Skeletal muscle tissue (tissue), 4 donors: ENCODE results near the gene KIF2C. TPM values are rescaled to one million over a fixed set of nuclear protein-coding genes. Genes with fewer than 3 reads are reported as not detected.
"Not testable (repeated sequence)": the region's sequence is repeated elsewhere in the genome, so short reads cannot be mapped to it uniquely, and the experiment has no call there.

Experiments used
- H3K27ac ChIP-seq: one replicate; pipeline ENCODE4 v1.7.0; 2013; ENCODE audit warnings: mild to moderate bottlenecking, low read depth, low read length, inconsistent platforms
- H3K27me3 ChIP-seq, 3 donors: one replicate each; pipeline ENCODE4 v1.7.0; 2013; ENCODE audit warnings: low read length in 3 of 3; ENCODE audit not compliant: control insufficient read depth in 3 of 3, insufficient read depth in 3 of 3
- H3K36me3 ChIP-seq, 3 donors: one replicate each; pipeline ENCODE4 v1.7.0; 2013; ENCODE audit warnings: low read length in 3 of 3; ENCODE audit not compliant: control insufficient read depth in 3 of 3, insufficient read depth in 3 of 3
- H3K4me1 ChIP-seq, 3 donors: one replicate each; pipeline ENCODE4 v1.7.0; 2013; ENCODE audit warnings: low read length in 3 of 3, mild to moderate bottlenecking in 3 of 3; ENCODE audit not compliant: control insufficient read depth in 3 of 3, insufficient read depth in 3 of 3
- H3K4me3 ChIP-seq, 3 donors: one replicate each; pipeline ENCODE4 v1.7.0; 2013; ENCODE audit warnings: low read length in 3 of 3
- H3K9ac ChIP-seq, 3 donors: one replicate each; pipeline ENCODE4 v1.7.0; 2013; ENCODE audit warnings: low read length in 3 of 3, mild to moderate bottlenecking in 3 of 3, moderate library complexity in 2 of 3, low read depth in 1 of 3
- H3K9me3 ChIP-seq, 3 donors: one replicate each; pipeline ENCODE4 v1.7.0; 2013; ENCODE audit warnings: low read length in 3 of 3; ENCODE audit not compliant: control insufficient read depth in 3 of 3
- total RNA-seq: library from RNA; depleted of rRNA; stranded (reverse); fragments of >200 nt; gene quantifications from one replicate; pipeline ENCODE4 v1.2.3, GENCODE V29; 2014
- donor health status: Osteomylitis.

Gene KIF2C
- total RNA-seq, 1 donor from 2014 or later, result 4.7 TPM

DNA sequence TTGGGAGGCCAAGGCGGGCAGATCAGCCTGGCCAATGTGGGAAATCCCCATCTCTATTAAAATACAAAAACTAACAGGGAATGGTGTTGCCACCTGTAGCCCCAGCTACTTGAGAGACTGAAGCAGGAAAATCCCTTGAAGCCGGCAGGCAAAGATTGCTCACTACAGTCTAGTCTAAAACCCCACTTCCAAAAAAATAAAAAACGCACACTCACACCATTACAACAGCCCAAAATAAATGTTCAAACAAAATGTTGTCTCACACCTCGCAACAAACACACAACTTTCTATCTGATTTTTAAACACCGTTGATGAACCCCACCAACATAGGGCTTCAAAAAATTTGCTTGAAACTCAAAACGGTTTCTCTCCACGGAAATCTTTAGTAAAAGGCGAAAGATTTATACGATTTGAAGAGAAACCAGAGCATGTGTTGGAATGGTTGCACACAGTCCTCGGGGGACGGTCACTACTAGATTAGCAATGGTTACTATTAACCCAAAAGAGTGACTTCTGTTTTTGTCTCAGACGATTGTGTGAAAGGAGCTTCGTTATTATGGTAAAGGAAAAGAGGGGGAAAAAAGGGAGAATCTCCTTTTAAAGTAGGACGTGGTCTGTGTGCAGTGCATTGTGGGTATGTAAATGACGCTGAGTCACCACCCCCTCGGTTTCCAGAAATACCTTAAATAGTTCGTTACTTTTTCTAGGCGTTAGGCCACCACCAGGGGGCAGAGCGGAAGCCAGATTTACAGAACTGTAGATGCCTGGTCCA lies 8.7 kb upstream of the KIF2C start, which contains the start of gene RNU5D-1:
Gene RNU5D-1, minus strand, starts transcription at position 430 of the 772 bp plus-strand sequence.
- peak within 1 kb of the TSS; percentile 17 to 52 (median 52) for H3K9ac ChIP-seq
- no peaks in the 10 kb centered on the region for H3K36me3 ChIP-seq
- no peaks in the 10 kb centered on the region for H3K27me3 ChIP-seq
- peak within 1 kb of the TSS; percentile 25 to 46 (median 36) for H3K4me3 ChIP-seq
- H3K27ac ChIP-seq, result peak within 1 kb of the TSS; percentile 83
- H3K9me3 ChIP-seq, result no peaks in the 10 kb centered on the region
- peaks cover 4 to 10% (median 10%) of the 10 kb centered on the region in 3 donors for H3K4me1 ChIP-seq

DNA sequence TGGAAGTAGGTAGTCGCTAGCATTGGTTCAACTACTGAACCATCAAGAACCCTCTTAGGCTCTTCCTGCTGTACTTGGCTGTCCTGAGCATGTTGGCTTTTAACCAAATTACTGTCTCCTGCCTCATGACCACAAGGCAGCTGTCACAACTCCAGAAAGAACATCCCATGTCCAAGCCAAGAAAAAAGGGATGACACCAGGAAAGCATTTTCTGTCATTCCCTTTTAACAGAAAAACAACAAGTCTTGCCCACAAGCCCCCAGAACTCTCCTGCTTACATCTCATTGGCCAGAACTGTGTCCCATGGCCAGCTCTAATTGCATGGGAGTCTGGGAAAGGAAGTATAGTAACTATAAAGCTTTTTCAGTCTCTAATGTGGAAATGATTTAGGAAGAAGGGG lies 6.3 kb upstream of the KIF2C start:
- no peaks in the 10 kb centered on the region for H3K36me3 ChIP-seq
- H3K9me3 ChIP-seq, result no peaks in the 10 kb centered on the region
- no peak overlapping the region for H3K4me3 ChIP-seq
- no peaks in the 10 kb centered on the region for H3K27me3 ChIP-seq
- peaks cover 4 to 10% (median 10%) of the 10 kb centered on the region in 3 donors for H3K4me1 ChIP-seq
- H3K27ac ChIP-seq, result peak overlapping the region; percentile 30
- no peak overlapping the region for H3K9ac ChIP-seq

DNA sequence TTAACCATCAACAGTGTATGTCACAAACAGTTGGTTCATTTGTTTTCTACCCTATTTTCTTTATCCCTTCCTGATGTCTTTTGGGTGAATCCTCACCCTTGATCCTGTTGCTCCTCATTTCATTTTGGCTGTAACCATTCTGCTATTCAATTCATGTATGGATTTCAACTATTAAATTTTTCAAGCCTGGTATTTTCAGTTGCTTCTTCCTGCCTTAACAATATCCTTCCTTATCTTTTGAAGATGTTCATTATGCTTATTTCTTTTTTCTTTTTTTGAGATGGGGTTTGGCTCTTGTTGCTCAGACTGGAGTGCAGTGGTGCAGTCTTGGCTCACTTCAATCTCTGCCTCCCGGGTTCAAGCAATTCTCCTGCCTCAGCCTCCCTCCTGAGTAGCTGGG lies 5.9 kb upstream of the KIF2C start:
- Histone ChIP-seq H3K27me3 (no peaks in the 10 kb centered on the region), H3K27ac (peak overlapping the region; percentile 30), H3K36me3 (no peaks in the 10 kb centered on the region), H3K4me1 (peaks cover 4 to 10% (median 10%) of the 10 kb centered on the region in 3 donors), H3K4me3 (no peak overlapping the region), H3K9me3 (no peaks in the 10 kb centered on the region), H3K9ac (no peak overlapping the region)

GRCh38 chr1:44735992-44736391 lies 3.6 kb upstream of the KIF2C start:
- H3K9me3 ChIP-seq, result no peaks in the 10 kb centered on the region
- H3K4me1 ChIP-seq, result peaks cover 10 to 18% (median 15%) of the 10 kb centered on the region in 3 donors
- no peak overlapping the region for H3K4me3 ChIP-seq
- H3K9ac ChIP-seq, result no peak overlapping the region
- H3K27me3 ChIP-seq, result no peaks in the 10 kb centered on the region
- H3K27ac ChIP-seq, result no peak overlapping the region
- H3K36me3 ChIP-seq, result no peaks in the 10 kb centered on the region

DNA sequence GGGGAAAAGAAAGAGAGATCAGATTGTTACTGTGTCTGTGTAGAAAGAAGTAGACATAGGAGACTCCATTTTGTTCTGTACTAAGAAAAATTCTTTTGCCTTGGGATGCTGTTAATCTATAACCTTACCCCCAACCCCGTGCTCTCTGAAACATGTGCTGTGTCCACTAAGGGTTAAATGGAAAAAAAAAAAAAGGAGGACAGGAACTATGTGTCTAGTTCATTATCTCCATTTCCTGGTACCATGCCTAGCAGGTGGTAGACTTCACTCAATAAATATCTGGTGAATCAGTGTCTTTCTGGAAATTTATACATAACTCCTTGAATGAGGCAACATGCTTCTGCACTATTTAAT lies 707 bp upstream of the KIF2C start:
- not testable (repeated sequence) for H3K9me3 ChIP-seq, H3K36me3 ChIP-seq, H3K27me3 ChIP-seq
- H3K4me1 ChIP-seq, result peaks cover 7 to 13% (median 10%) of the 10 kb centered on the region in 3 donors
- peak overlapping the region; percentile 87 to 94 (median 91) for H3K4me3 ChIP-seq
- H3K27ac ChIP-seq, result peak overlapping the region; percentile 96
- H3K9ac ChIP-seq, result peak overlapping the region; percentile 89 to 95 (median 90)

- H3K36me3 ChIP-seq, result no peaks in the 10 kb centered on the region
- H3K27ac ChIP-seq, result no peak overlapping the region
- peak overlapping the region; percentile 76 to 87 (median 77) for H3K4me3 ChIP-seq
- H3K4me1 ChIP-seq, result peaks cover 7 to 13% (median 10%) of the 10 kb centered on the region in 3 donors
- H3K27me3 ChIP-seq, result no peaks in the 10 kb centered on the region
- no peaks in the 10 kb centered on the region for H3K9me3 ChIP-seq
- H3K9ac ChIP-seq, result peak overlapping the region in 2 of 3 donors; percentile 89 to 90
These were observed 561 bp downstream of the KIF2C start for GRCh38 chr1:44740179-44740617.

DNA sequence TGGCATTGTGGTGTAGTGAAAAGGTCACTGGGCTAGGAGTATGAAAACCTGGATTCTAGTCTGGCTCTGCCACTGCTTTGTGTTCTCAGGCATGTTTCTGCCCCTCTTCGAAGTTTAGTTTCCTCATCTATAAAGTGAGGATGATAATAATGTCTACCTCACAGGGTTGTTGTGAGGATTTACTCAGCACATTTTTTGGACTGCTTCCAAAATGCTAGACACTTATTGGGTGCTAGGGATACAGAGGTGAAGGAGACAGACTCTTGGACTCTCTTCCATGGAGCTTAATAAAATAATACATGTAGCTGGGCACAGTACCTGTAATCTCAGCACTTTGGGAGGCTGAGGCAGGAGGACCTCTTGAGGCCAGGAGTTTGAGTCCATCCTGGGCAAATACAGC lies 3.6 kb downstream of the KIF2C start:
- Histone ChIP-seq H3K9ac (no peak overlapping the region), H3K27me3 (no peaks in the 10 kb centered on the region), H3K36me3 (no peaks in the 10 kb centered on the region), H3K4me3 (no peak overlapping the region), H3K9me3 (no peaks in the 10 kb centered on the region), H3K27ac (no peak overlapping the region), H3K4me1 (peaks cover 7 to 13% (median 10%) of the 10 kb centered on the region in 3 donors)

GRCh38 chr1:44747878-44748277 lies 8.2 kb downstream of the KIF2C start:
- Histone ChIP-seq H3K9me3 (no peaks in the 10 kb centered on the region), H3K36me3 (no peaks in the 10 kb centered on the region), H3K4me3 (no peak overlapping the region), H3K9ac (no peak overlapping the region), H3K27ac (no peak overlapping the region), H3K4me1 (no peaks in the 10 kb centered on the region), H3K27me3 (no peaks in the 10 kb centered on the region)

GRCh38 chr1:44757420-44757819 lies 17.8 kb downstream of the KIF2C start:
- Histone ChIP-seq H3K9ac (no peak overlapping the region), H3K9me3 (no peaks in the 10 kb centered on the region), H3K36me3 (no peaks in the 10 kb centered on the region), H3K27ac (no peak overlapping the region), H3K27me3 (no peaks in the 10 kb centered on the region), H3K4me3 (no peak overlapping the region), H3K4me1 (peaks cover 0 to 4% (median 3%) of the 10 kb centered on the region in 3 donors)

DNA sequence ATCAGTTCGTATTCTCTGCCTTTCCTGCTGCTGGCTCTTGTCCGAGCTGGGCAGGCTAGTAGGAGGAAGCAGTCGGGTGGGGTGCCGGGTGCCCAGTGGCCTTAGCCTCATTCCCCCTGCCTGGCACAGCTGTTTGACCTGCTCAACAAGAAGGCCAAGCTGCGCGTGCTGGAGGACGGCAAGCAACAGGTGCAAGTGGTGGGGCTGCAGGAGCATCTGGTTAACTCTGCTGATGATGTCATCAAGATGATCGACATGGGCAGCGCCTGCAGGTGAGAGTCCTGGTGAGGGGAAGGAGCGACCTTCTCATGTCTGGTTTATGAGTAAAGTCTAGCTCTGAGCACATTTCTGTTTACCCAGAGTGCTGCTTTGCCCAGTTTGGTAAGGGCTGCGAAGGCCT lies 19.4 kb downstream of the KIF2C start:
- peaks cover 0 to 4% (median 3%) of the 10 kb centered on the region in 3 donors for H3K4me1 ChIP-seq
- H3K27ac ChIP-seq, result no peak overlapping the region
- no peaks in the 10 kb centered on the region for H3K9me3 ChIP-seq
- no peak overlapping the region for H3K4me3 ChIP-seq
- no peaks in the 10 kb centered on the region for H3K36me3 ChIP-seq
- no peaks in the 10 kb centered on the region for H3K27me3 ChIP-seq
- H3K9ac ChIP-seq, result no peak overlapping the region
